HEK293 (cell line): ENCODE results near the gene OVCH1.

Experiments
- RBAK ChIP-seq: fragments of 450-650 bp; formaldehyde crosslinking; IDR thresholded peaks from 2 replicates; pipeline ENCODE4 v1.5.1; 2016; ENCODE audit warnings: missing biosample characterization, missing genetic modification characterization
- REPIN1 ChIP-seq: fragments of 450-650 bp; formaldehyde crosslinking; IDR thresholded peaks from 2 replicates; pipeline ENCODE4 v1.5.1; 2017; ENCODE audit warnings: missing biosample characterization, missing genetic modification characterization, low read depth
- ZNF175 ChIP-seq: fragments of 450-650 bp; formaldehyde crosslinking; IDR thresholded peaks from 2 replicates; pipeline ENCODE4 v1.5.1; 2016; ENCODE audit warnings: missing biosample characterization, missing genetic modification characterization
- ZNF23 ChIP-seq: fragments of 450-650 bp; formaldehyde crosslinking; IDR thresholded peaks from 2 replicates; pipeline ENCODE4 v1.5.1; 2016; ENCODE audit warnings: missing biosample characterization, missing genetic modification characterization, borderline replicate concordance
- ZNF24 ChIP-seq: fragments of 450-650 bp; formaldehyde crosslinking; IDR thresholded peaks from 2 replicates; pipeline ENCODE4 v1.5.1; 2016; ENCODE audit warnings: missing biosample characterization, missing genetic modification characterization
- ZNF791 ChIP-seq: fragments of 450-650 bp; formaldehyde crosslinking; IDR thresholded peaks from 2 replicates; pipeline ENCODE4 v1.5.1; 2016; ENCODE audit warnings: missing biosample characterization, missing genetic modification characterization
- TF ChIP-seq, protein P1 (sequence below): fragments of 450-650 bp; formaldehyde crosslinking; IDR thresholded peaks from 2 replicates; pipeline ENCODE4 v1.5.1; 2016; ENCODE audit warnings: missing biosample characterization, missing genetic modification characterization
- TF ChIP-seq, protein P2 (sequence below): fragments of 450-650 bp; formaldehyde crosslinking; IDR thresholded peaks from 2 replicates; pipeline ENCODE4 v1.5.1; 2016; ENCODE audit warnings: missing biosample characterization, missing genetic modification characterization
- TF ChIP-seq, protein P3 (sequence below): fragments of 450-650 bp; formaldehyde crosslinking; optimal IDR thresholded peaks from 2 replicates; pipeline ENCODE3; 2016; ENCODE audit warnings: missing biosample characterization, mild to moderate bottlenecking, missing genetic modification characterization

DNA sequence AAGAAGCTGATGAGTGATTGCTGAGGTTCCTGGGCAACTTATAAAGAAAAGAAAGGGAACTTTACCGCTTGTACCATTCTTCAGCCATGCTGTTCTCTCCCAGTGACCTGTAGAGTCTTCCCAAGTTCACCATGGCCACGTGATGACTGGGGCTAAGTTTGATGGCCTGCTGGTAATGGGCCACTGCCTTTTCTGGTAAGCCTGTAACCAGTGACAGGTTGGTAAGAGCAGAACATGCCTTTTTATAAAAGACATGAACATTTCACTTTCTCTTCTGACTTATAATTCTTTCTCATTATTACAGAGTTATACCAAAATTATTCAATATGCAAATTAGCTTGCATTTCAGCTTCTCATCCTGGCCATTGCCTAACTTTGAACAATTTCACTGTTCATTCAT lies 20.9 kb upstream of the OVCH1 start:
- TF ChIP-seq REPIN1 (tag by site-specific recombination): no peak
- TF ChIP-seq, protein P1, sequence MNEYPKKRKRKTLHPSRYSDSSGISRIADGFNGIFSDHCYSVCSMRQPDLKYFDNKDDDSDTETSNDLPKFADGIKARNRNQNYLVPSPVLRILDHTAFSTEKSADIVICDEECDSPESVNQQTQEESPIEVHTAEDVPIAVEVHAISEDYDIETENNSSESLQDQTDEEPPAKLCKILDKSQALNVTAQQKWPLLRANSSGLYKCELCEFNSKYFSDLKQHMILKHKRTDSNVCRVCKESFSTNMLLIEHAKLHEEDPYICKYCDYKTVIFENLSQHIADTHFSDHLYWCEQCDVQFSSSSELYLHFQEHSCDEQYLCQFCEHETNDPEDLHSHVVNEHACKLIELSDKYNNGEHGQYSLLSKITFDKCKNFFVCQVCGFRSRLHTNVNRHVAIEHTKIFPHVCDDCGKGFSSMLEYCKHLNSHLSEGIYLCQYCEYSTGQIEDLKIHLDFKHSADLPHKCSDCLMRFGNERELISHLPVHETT (tag by site-specific recombination): no peak
- TF ChIP-seq, protein P2, sequence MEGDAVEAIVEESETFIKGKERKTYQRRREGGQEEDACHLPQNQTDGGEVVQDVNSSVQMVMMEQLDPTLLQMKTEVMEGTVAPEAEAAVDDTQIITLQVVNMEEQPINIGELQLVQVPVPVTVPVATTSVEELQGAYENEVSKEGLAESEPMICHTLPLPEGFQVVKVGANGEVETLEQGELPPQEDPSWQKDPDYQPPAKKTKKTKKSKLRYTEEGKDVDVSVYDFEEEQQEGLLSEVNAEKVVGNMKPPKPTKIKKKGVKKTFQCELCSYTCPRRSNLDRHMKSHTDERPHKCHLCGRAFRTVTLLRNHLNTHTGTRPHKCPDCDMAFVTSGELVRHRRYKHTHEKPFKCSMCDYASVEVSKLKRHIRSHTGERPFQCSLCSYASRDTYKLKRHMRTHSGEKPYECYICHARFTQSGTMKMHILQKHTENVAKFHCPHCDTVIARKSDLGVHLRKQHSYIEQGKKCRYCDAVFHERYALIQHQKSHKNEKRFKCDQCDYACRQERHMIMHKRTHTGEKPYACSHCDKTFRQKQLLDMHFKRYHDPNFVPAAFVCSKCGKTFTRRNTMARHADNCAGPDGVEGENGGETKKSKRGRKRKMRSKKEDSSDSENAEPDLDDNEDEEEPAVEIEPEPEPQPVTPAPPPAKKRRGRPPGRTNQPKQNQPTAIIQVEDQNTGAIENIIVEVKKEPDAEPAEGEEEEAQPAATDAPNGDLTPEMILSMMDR: no peak
- no peak for TF ChIP-seq ZNF24 (tag by site-specific recombination)
- TF ChIP-seq, protein P3, sequence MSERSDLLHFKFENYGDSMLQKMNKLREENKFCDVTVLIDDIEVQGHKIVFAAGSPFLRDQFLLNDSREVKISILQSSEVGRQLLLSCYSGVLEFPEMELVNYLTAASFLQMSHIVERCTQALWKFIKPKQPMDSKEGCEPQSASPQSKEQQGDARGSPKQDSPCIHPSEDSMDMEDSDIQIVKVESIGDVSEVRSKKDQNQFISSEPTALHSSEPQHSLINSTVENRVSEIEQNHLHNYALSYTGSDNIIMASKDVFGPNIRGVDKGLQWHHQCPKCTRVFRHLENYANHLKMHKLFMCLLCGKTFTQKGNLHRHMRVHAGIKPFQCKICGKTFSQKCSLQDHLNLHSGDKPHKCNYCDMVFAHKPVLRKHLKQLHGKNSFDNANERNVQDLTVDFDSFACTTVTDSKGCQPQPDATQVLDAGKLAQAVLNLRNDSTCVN: no peak
- no peak for TF ChIP-seq ZNF791 (tag by site-specific recombination)
- TF ChIP-seq RBAK (tag by site-specific recombination): no peak
- no peak for TF ChIP-seq ZNF175 (tag by site-specific recombination)
- TF ChIP-seq ZNF23 (tag by site-specific recombination): no peak
